DOHH2 (cell line): Measurements from ENCODE around the gene SETDB1.

Source experiments
- H3F3A ChIP-seq: fragments of 200-600 bp; sonication (generic), shearing (Covaris generic); 2 replicates; pipeline ENCODE4 v1.6.0; 2016; ENCODE audit warnings: antibody characterized with exemption, mild to moderate bottlenecking; ENCODE audit not compliant: control insufficient read depth, insufficient read depth
- H3K27ac ChIP-seq: fragments of 200-600 bp; sonication (generic); 2 replicates; pipeline ENCODE4 v1.5.1; 2014; ENCODE audit warnings: low read depth, mild to moderate bottlenecking, low read length, moderate library complexity
- H3K27me3 ChIP-seq: fragments of 200-600 bp; sonication (generic); 2 replicates; pipeline ENCODE4 v1.6.1; 2014; ENCODE audit warnings: mild to moderate bottlenecking, low read length, mixed read lengths; ENCODE audit not compliant: control insufficient read depth
- H3K36me3 ChIP-seq: fragments of 200-600 bp; sonication (generic); 2 replicates; pipeline ENCODE4 v1.6.1; 2014; ENCODE audit warnings: mild to moderate bottlenecking, low read length, moderate library complexity, mixed read lengths; ENCODE audit not compliant: control insufficient read depth
- H3K4me1 ChIP-seq: fragments of 200-600 bp; sonication (generic); 2 replicates; pipeline ENCODE4 v1.6.1; 2014; ENCODE audit warnings: mild to moderate bottlenecking, low read length, mixed read lengths; ENCODE audit not compliant: control insufficient read depth
- H3K4me2 ChIP-seq: fragments of 200-600 bp; sonication (generic); 2 replicates; pipeline ENCODE4 v1.6.0; 2014; ENCODE audit warnings: mild to moderate bottlenecking, low read length, moderate library complexity
- H3K4me3 ChIP-seq: fragments of 200-600 bp; sonication (generic); 2 replicates; pipeline ENCODE4 v1.5.1; 2014; ENCODE audit warnings: mild to moderate bottlenecking, low read length, mixed read lengths
- H3K79me2 ChIP-seq: fragments of 200-600 bp; sonication (generic); 2 replicates; pipeline ENCODE4 v1.6.1; 2014; ENCODE audit warnings: mild to moderate bottlenecking, low read length, mixed read lengths; ENCODE audit not compliant: control insufficient read depth
- H3K9me2 ChIP-seq: fragments of 200-600 bp; sonication (generic); replicated peaks from 2 replicates; pipeline ENCODE4 v1.6.1; 2014; ENCODE audit warnings: mild to moderate bottlenecking, low read length, mixed read lengths; ENCODE audit not compliant: control insufficient read depth
- H3K9me3 ChIP-seq: fragments of 200-600 bp; sonication (generic); 2 replicates; pipeline ENCODE4 v1.6.1; 2014; ENCODE audit warnings: antibody characterized with exemption, low read length, mixed read lengths; ENCODE audit not compliant: control insufficient read depth, insufficient read depth
- H4K20me1 ChIP-seq: fragments of 200-600 bp; sonication (generic); 2 replicates; pipeline ENCODE4 v1.6.0; 2014; ENCODE audit warnings: low read depth, mild to moderate bottlenecking, antibody characterized with exemption, low read length, moderate library complexity; ENCODE audit not compliant: control insufficient read depth, insufficient read depth
- EZH2phosphoT487 ChIP-seq: fragments of 200-600 bp; sonication (generic); IDR thresholded peaks from 2 replicates; pipeline ENCODE4 v1.6.1; 2017; ENCODE audit warnings: borderline replicate concordance, mild to moderate bottlenecking, antibody characterized with exemption, low read length, moderate library complexity, mixed read lengths
- TF ChIP-seq, protein P1 (sequence below): fragments of 200-600 bp; sonication (generic); IDR thresholded peaks from one replicate; pipeline ENCODE4 v1.5.1; 2014; ENCODE audit warnings: antibody characterized with exemption, mild to moderate bottlenecking, low read depth, low read length; ENCODE audit not compliant: poor library complexity, severe bottlenecking

The SETDB1 gene

DNA sequence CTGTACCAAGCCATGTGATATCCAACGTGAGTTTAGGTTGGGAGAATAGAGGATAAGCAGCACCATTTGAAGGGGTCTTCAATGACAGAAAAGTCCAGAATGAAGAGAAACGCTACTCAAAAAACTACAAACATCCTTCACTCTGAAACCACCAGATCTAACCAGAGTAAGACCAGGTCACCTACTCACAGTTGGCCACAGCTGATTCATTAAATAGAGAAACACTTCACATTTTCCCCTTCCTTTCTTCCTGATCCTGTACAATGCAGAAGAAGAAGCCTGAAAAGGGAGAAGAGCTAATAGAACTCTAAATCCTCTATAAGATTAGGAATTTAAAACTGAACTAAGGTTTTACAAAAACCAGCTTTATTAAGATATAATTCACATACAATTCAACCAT lies 19.4 kb upstream of the SETDB1 start:
- H4K20me1 ChIP-seq: no peaks in the 10 kb centered on the region
- H3F3A ChIP-seq: no peaks in the 10 kb centered on the region
- no peak for TF ChIP-seq EZH2phosphoT487
- TF ChIP-seq, protein P1, sequence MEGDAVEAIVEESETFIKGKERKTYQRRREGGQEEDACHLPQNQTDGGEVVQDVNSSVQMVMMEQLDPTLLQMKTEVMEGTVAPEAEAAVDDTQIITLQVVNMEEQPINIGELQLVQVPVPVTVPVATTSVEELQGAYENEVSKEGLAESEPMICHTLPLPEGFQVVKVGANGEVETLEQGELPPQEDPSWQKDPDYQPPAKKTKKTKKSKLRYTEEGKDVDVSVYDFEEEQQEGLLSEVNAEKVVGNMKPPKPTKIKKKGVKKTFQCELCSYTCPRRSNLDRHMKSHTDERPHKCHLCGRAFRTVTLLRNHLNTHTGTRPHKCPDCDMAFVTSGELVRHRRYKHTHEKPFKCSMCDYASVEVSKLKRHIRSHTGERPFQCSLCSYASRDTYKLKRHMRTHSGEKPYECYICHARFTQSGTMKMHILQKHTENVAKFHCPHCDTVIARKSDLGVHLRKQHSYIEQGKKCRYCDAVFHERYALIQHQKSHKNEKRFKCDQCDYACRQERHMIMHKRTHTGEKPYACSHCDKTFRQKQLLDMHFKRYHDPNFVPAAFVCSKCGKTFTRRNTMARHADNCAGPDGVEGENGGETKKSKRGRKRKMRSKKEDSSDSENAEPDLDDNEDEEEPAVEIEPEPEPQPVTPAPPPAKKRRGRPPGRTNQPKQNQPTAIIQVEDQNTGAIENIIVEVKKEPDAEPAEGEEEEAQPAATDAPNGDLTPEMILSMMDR: no peak
- peaks cover 5% of the 10 kb centered on the region; the same call in 1 of the 2 replicates for H3K4me1 ChIP-seq
- no peaks in the 10 kb centered on the region for H3K36me3 ChIP-seq
- no peaks in the 10 kb centered on the region for H3K27me3 ChIP-seq
- H3K9me3 ChIP-seq: no peaks in the 10 kb centered on the region
- no peaks in the 10 kb centered on the region for H3K9me2 ChIP-seq
- H3K27ac ChIP-seq: no peak overlapping the region
- H3K4me2 ChIP-seq: no peak overlapping the region
- no peaks in the 10 kb centered on the region for H3K79me2 ChIP-seq
- H3K4me3 ChIP-seq: no peak overlapping the region

DNA sequence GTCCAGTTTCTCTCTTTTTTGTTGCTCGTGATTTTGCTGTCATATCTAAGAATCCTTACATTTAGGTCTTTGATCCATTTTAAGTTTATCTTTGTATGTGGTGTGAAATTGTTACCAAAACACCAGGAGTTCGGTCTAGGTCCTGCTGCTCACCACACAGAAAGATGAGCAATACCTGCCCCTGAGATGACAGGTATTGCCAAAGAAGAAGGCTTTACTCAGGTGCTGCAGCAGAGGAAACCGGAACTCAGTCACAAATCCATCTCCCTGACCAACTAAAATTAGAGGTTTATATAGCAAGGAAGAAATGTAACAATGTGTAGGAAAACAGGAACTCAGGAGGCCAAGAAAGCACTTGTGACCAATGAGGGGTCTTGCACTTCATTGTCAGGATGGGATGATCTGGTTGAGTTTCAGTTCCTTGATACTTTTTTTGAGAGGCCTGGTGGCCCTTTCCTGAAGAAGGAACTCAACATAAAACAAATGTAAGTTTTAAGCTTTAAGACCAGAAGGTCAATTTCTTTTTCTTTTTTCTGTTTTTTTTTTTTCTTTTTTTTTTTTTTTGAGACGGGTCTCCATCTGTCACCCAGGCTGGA lies 16.5 kb upstream of the SETDB1 start:
- Histone ChIP-seq H3K4me2 (no peak overlapping the region), H3K27me3 (no peaks in the 10 kb centered on the region), H3K9me3 (no peaks in the 10 kb centered on the region)

DNA sequence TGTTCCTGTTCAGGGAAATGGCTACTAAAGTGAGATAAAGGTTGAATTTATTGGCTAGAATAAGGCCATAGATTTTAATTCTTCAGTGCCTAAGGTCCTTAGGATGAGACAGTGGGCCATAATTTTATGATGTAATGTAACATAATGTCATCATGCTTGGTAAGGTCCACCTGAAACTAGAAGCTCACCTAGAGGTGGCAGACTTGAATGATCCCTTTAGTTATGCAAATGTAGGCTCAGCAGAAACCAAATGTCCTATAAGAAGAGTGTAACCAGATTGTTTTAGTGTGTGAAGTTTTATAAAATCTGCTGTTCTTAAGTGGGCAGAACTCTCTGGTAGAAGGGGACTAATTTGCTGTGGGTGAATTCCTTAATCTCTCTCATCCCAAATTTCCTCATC lies 13.5 kb upstream of the SETDB1 start:
- Histone ChIP-seq H3K27ac (no peak overlapping the region), H3K27me3 (no peaks in the 10 kb centered on the region), H3K9me3 (no peaks in the 10 kb centered on the region), H4K20me1 (no peaks in the 10 kb centered on the region), H3K4me3 (no peak overlapping the region), H3F3A (no peaks in the 10 kb centered on the region), H3K4me1 (peaks cover 5% of the 10 kb centered on the region; the same call in 1 of the 2 replicates), H3K9me2 (no peaks in the 10 kb centered on the region), H3K79me2 (no peaks in the 10 kb centered on the region), H3K4me2 (no peak overlapping the region), H3K36me3 (no peaks in the 10 kb centered on the region)
- TF ChIP-seq, protein P1: no peak
- TF ChIP-seq EZH2phosphoT487: no peak

More for the DNA sequence above, 16.5 kb upstream of the SETDB1 start:
- H3K27ac ChIP-seq: no peak overlapping the region
- no peak for TF ChIP-seq EZH2phosphoT487
- TF ChIP-seq, protein P1: no peak
- H4K20me1 ChIP-seq: no peaks in the 10 kb centered on the region
- no peaks in the 10 kb centered on the region for H3K36me3 ChIP-seq
- H3F3A ChIP-seq: no peaks in the 10 kb centered on the region
- no peaks in the 10 kb centered on the region for H3K79me2 ChIP-seq
- no peak overlapping the region for H3K4me3 ChIP-seq
- H3K4me1 ChIP-seq: peaks cover 5% of the 10 kb centered on the region; the same call in 1 of the 2 replicates
- no peaks in the 10 kb centered on the region for H3K9me2 ChIP-seq
